Measurements from ENCODE around the gene LTO1. TPM values are rescaled to one million over a fixed set of nuclear protein-coding genes. Genes with fewer than 3 reads are reported as not detected.

Gene LTO1
- polyA plus RNA-seq, 1 of the 3 experiments (the other 2 are of a cell fraction): 30.8 TPM

- TF ChIP-seq MEF2A (IDR thresholded peaks at IDR 0.05; ENCODE audit: borderline replicate concordance, low read depth): no peak
- no peak for TF ChIP-seq FOXM1 (IDR thresholded peaks at IDR 0.05; ENCODE audit: low read depth)
Observed at GRCh38 chr11:69695581-69695980, 20.4 kb upstream of the LTO1 start (continued).

GRCh38 chr11:69694781-69695180 lies 19.6 kb upstream of the LTO1 start:
- Histone ChIP-seq H3K79me2 (ENCODE audit: insufficient read depth) (no peaks in the 10 kb centered on the region), H3K27me3 (ENCODE audit: insufficient read depth) (peaks cover 6% of the 10 kb centered on the region; the same call in 1 of the 2 replicates), H3K9me3 (no peaks in the 10 kb centered on the region), H3K36me3 (replicated peaks in 1 of 2; ENCODE audit: control insufficient read depth in 1 of 2, insufficient read depth in 2 of 2, low read length in 1 of 2) (no peaks in the 10 kb centered on the region), H4K20me1 (ENCODE audit: insufficient read depth) (no peaks in the 10 kb centered on the region), H2AFZ (ENCODE audit: low read depth) (no peak overlapping the region), H3K4me2 (no peak overlapping the region), H3K4me1 (ENCODE audit: control insufficient read depth in 1 of 2, insufficient read depth in 2 of 2, low read depth in 1 of 2, low read length in 1 of 2) (peaks cover 0 to 10% of the 10 kb centered on the region in 2 experiments; a peak in 1 of 4 replicates), H3K9ac (no peak overlapping the region), H3F3A (replicated peaks; ENCODE audit: insufficient read depth) (no peaks in the 10 kb centered on the region), H3K27ac (ENCODE audit: low read depth in 2 of 2, low read length in 1 of 2) (no peak overlapping the region), H3K4me3 (ENCODE audit: low read depth in 2 of 2, low read length in 1 of 2) (no peak overlapping the region), H3K9me2 (no peaks in the 10 kb centered on the region)
- ChIA-PET POLR2A (no interaction called here), CTCF (interaction anchor here (0.9 to 2.3 kb wide), 4 partner anchors 9 to 497 kb away, joined by 3 to 12 read pairs (median 5); no protein-coding TSS in a partner anchor)
- no peak for DNase-seq
- no peak for TF ChIP-seq ZBTB33 (IDR thresholded peaks at IDR 0.05; ENCODE audit: borderline replicate concordance, low read depth)
- TF ChIP-seq MXI1 (IDR thresholded peaks at IDR 0.05; ENCODE audit: low read depth, low read length): no peak
- TF ChIP-seq FOSL2 (IDR thresholded peaks at IDR 0.05; ENCODE audit: borderline replicate concordance, low read depth): no peak
- TF ChIP-seq SMC3 (IDR thresholded peaks at IDR 0.05; ENCODE audit: low read depth, low read length): no peak
- no peak for TF ChIP-seq FOXM1 (IDR thresholded peaks at IDR 0.05; ENCODE audit: low read depth)
- no peak for TF ChIP-seq GABPA (IDR thresholded peaks at IDR 0.05; ENCODE audit: low read depth)
- TF ChIP-seq POLR2AphosphoS5 (IDR thresholded peaks at IDR 0.05; ENCODE audit: low read depth, low read length): no peak
- no peak for TF ChIP-seq MEF2A (IDR thresholded peaks at IDR 0.05; ENCODE audit: borderline replicate concordance, low read depth)
- no peak for TF ChIP-seq RXRA (IDR thresholded peaks at IDR 0.05; ENCODE audit: borderline replicate concordance, low read depth)
- WGBS (ENCODE audit: low lambda C conversion rate): 86% methylated on average over 10 of the region's 10 CpGs

GRCh38 chr11:69692422-69692821 lies 17.3 kb upstream of the LTO1 start:
- no peak overlapping the region for H2AFZ ChIP-seq (ENCODE audit: low read depth)
- TF ChIP-seq GABPA (IDR thresholded peaks at IDR 0.05; ENCODE audit: low read depth) (no peak), IRF3 (IDR thresholded peaks at IDR 0.05; ENCODE audit: low read depth, low read length) (no peak)
- peaks cover 0 to 3% of the 10 kb centered on the region in 2 experiments; a peak in 1 of 4 replicates for H3K4me1 ChIP-seq (ENCODE audit: control insufficient read depth in 1 of 2, insufficient read depth in 2 of 2, low read depth in 1 of 2, low read length in 1 of 2)
- H3K27ac ChIP-seq (ENCODE audit: low read depth in 2 of 2, low read length in 1 of 2): no peak overlapping the region
- no peaks in the 10 kb centered on the region for H4K20me1 ChIP-seq (ENCODE audit: insufficient read depth)
- no peaks in the 10 kb centered on the region for H3K36me3 ChIP-seq (replicated peaks in 1 of 2; ENCODE audit: control insufficient read depth in 1 of 2, insufficient read depth in 2 of 2, low read length in 1 of 2)
- CTCF ChIA-PET: interaction anchor here (1.2 to 2.8 kb wide), 6 partner anchors 8 to 503 kb away, joined by 3 to 14 read pairs (median 6); no protein-coding TSS in a partner anchor
- no peaks in the 10 kb centered on the region for H3F3A ChIP-seq (replicated peaks; ENCODE audit: insufficient read depth)
- no peak overlapping the region for H3K4me3 ChIP-seq (ENCODE audit: low read depth in 2 of 2, low read length in 1 of 2)
- peaks cover 6% of the 10 kb centered on the region; the same call in 1 of the 2 replicates for H3K27me3 ChIP-seq (ENCODE audit: insufficient read depth)
- H3K9me2 ChIP-seq: no peaks in the 10 kb centered on the region
- POLR2A ChIA-PET: no interaction called here
- no peaks in the 10 kb centered on the region for H3K79me2 ChIP-seq (ENCODE audit: insufficient read depth)
- no peaks in the 10 kb centered on the region for H3K9me3 ChIP-seq
- DNase-seq: no peak
- no peak overlapping the region for H3K9ac ChIP-seq
- no peak overlapping the region for H3K4me2 ChIP-seq
